Activated T-helper 2 cell treated with anti-CD3 and anti-CD28 coated beads, Interferon-gamma antibody, Interleukin-2, Interleukin-4, amounts not matched to agents 10 μg/mL and 5 μg/mL and 100 μg/mL, durations not matched to agents 14 hours and 24 hours and 36 hours (primary cell): ENCODE measurements around the gene PRKG1. TPM values are rescaled to one million over a fixed set of nuclear protein-coding genes. Genes with fewer than 3 reads are reported as not detected.

Experiments used
- DNase-seq: peaks from one replicate; pipeline ENCODE4 v3.0.0; 2021; ENCODE audit warnings: low spot score
- H3K27ac Mint-ChIP-seq: one replicate; pipeline ENCODE4 v1.8.0; 2021; ENCODE audit warnings: mixed read lengths
- H3K27me3 Mint-ChIP-seq: one replicate; pipeline ENCODE4 v1.8.0; 2021; ENCODE audit warnings: low read depth, mixed read lengths
- H3K36me3 Mint-ChIP-seq: one replicate; pipeline ENCODE4 v1.8.0; 2021; ENCODE audit warnings: low read depth, mixed read lengths
- H3K4me1 Mint-ChIP-seq: one replicate; pipeline ENCODE4 v1.8.0; 2021; ENCODE audit warnings: low read depth, mixed read lengths
- H3K4me3 Mint-ChIP-seq: one replicate; pipeline ENCODE4 v1.8.0; 2021; ENCODE audit warnings: low read depth, mild to moderate bottlenecking, moderate library complexity, mixed read lengths
- H3K9me3 Mint-ChIP-seq: one replicate; pipeline ENCODE4 v1.8.0; 2021; ENCODE audit warnings: mixed read lengths
- intact Hi-C: fragments of 100-400 bp; cut with micrococcal nuclease; formaldehyde crosslinking; loops from one replicate; pipeline ENCODE4 v1.15.1; 2023
- total RNA-seq: library from RNA; stranded (reverse); gene quantifications from 2 replicates; pipeline ENCODE4 v1.2.3, GENCODE V29; 2022

Gene PRKG1
- total RNA-seq, 1 donor from 2014 or later = not detected

DNA sequence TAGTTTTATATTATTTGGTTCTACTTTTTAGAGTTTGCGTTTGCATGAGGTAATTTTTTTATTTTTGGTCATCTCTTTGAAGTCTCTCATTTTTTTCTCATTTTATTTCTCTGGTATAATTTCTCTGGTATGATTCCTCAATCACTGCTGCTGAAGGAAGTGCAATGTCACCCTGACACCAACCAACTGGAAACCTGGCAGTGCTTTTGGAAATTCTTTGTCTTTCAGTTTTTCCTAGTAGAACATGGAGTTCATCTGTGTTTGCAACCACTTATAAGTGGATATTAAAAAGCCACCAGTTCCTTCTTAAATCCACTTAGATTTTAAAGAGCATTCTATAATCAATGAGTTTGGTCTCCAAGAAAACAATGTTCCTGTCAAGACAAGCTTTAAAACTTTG lies 291.8 kb downstream of the PRKG1 start:
- Mint-ChIP-seq H3K4me3 (no peak overlapping the region), H3K9me3 (no peaks in the 10 kb centered on the region), H3K36me3 (no peaks in the 10 kb centered on the region), H3K27me3 (no peaks in the 10 kb centered on the region), H3K27ac (no peak overlapping the region), H3K4me1 (no peaks in the 10 kb centered on the region)
- intact Hi-C loops = no loop called here
- DNase-seq = no peak

GRCh38 chr10:51367127-51367526 lies 292.8 kb downstream of the PRKG1 start:
- Mint-ChIP-seq H3K9me3 (no peaks in the 10 kb centered on the region), H3K4me1 (no peaks in the 10 kb centered on the region), H3K27ac (no peak overlapping the region), H3K36me3 (no peaks in the 10 kb centered on the region), H3K27me3 (no peaks in the 10 kb centered on the region), H3K4me3 (no peak overlapping the region)
- no peak for DNase-seq
- intact Hi-C loops = no loop called here

DNA sequence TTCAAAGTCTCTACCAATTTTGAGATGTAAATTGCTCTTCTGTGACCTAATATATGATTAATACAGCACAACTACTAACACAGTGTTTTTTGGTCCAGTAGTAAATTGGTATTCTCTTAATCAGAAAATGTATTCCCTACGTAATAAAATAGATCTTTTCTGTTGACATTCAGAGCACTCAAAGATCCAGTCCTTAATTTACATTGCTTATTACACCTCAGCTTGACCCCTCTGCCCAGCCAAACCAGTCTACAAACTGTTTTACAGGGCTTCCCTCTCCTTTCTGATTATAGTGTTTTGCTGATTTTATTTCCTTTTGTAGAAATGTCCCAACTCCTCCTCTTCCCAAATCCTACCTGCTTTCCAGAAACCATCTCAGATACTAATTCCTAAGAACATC lies 293.4 kb downstream of the PRKG1 start:
- no peak overlapping the region for H3K27ac Mint-ChIP-seq
- H3K27me3 Mint-ChIP-seq = no peaks in the 10 kb centered on the region
- no peak overlapping the region for H3K4me3 Mint-ChIP-seq
- no peaks in the 10 kb centered on the region for H3K36me3 Mint-ChIP-seq
- intact Hi-C loops = no loop called here
- no peak for DNase-seq
- no peaks in the 10 kb centered on the region for H3K9me3 Mint-ChIP-seq
- H3K4me1 Mint-ChIP-seq = no peaks in the 10 kb centered on the region

- Mint-ChIP-seq H3K36me3 (no peaks in the 10 kb centered on the region), H3K9me3 (no peaks in the 10 kb centered on the region), H3K27ac (no peak overlapping the region), H3K4me3 (no peak overlapping the region), H3K4me1 (no peaks in the 10 kb centered on the region), H3K27me3 (no peaks in the 10 kb centered on the region)
- intact Hi-C loops = no loop called here
- DNase-seq = no peak
Observed at GRCh38 chr10:51368943-51369342, 294.7 kb downstream of the PRKG1 start.

DNA sequence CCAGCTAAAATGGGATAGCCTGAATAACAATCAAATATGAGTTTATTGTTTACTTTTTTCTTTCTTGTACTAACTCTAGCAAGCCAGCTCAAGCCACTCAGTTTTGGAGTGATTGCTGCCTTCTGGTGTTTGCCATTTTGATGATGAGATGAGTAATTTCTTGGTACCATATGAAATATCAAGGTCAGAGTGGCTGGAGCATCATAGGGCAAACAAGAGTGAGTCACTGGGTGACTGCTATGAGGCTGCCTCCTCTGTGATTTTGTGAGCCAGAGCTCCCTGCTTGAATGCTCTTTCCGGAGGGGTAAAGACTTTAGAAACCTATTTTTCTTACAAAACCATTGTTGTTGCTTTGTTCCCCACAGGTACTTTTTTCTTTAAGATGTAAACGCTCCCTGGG lies 295.6 kb downstream of the PRKG1 start:
- intact Hi-C loops = no loop called here
- H3K4me1 Mint-ChIP-seq = no peaks in the 10 kb centered on the region
- no peak overlapping the region for H3K27ac Mint-ChIP-seq
- H3K9me3 Mint-ChIP-seq = no peaks in the 10 kb centered on the region
- no peaks in the 10 kb centered on the region for H3K36me3 Mint-ChIP-seq
- DNase-seq = no peak
- H3K4me3 Mint-ChIP-seq = no peak overlapping the region
- no peaks in the 10 kb centered on the region for H3K27me3 Mint-ChIP-seq

- Mint-ChIP-seq H3K9me3 (no peaks in the 10 kb centered on the region), H3K27me3 (no peaks in the 10 kb centered on the region), H3K4me3 (no peak overlapping the region), H3K4me1 (no peaks in the 10 kb centered on the region), H3K27ac (no peak overlapping the region), H3K36me3 (no peaks in the 10 kb centered on the region)
- intact Hi-C loops = no loop called here
- DNase-seq = no peak
Observed at GRCh38 chr10:51371743-51372142, 297.5 kb downstream of the PRKG1 start.

- no peaks in the 10 kb centered on the region for H3K27me3 Mint-ChIP-seq
- intact Hi-C loops = no loop called here
- no peaks in the 10 kb centered on the region for H3K9me3 Mint-ChIP-seq
- DNase-seq = no peak
- no peak overlapping the region for H3K27ac Mint-ChIP-seq
- H3K4me1 Mint-ChIP-seq = no peaks in the 10 kb centered on the region
- H3K36me3 Mint-ChIP-seq = no peaks in the 10 kb centered on the region
- H3K4me3 Mint-ChIP-seq = no peak overlapping the region
Observed at GRCh38 chr10:51375790-51376189, 301.5 kb downstream of the PRKG1 start.

- no peaks in the 10 kb centered on the region for H3K27me3 Mint-ChIP-seq
- H3K36me3 Mint-ChIP-seq = no peaks in the 10 kb centered on the region
- H3K4me1 Mint-ChIP-seq = no peaks in the 10 kb centered on the region
- intact Hi-C loops = no loop called here
- H3K27ac Mint-ChIP-seq = no peak overlapping the region
- no peaks in the 10 kb centered on the region for H3K9me3 Mint-ChIP-seq
- no peak for DNase-seq
- no peak overlapping the region for H3K4me3 Mint-ChIP-seq
Observed at GRCh38 chr10:51377070-51377931, 303.0 kb downstream of the PRKG1 start.

- Mint-ChIP-seq H3K9me3 (no peaks in the 10 kb centered on the region), H3K27me3 (no peaks in the 10 kb centered on the region), H3K4me3 (no peak overlapping the region), H3K4me1 (no peaks in the 10 kb centered on the region), H3K27ac (no peak overlapping the region), H3K36me3 (no peaks in the 10 kb centered on the region)
- no peak for DNase-seq
- intact Hi-C loops = no loop called here
Observed at GRCh38 chr10:51377932-51378599, 303.8 kb downstream of the PRKG1 start.

DNA sequence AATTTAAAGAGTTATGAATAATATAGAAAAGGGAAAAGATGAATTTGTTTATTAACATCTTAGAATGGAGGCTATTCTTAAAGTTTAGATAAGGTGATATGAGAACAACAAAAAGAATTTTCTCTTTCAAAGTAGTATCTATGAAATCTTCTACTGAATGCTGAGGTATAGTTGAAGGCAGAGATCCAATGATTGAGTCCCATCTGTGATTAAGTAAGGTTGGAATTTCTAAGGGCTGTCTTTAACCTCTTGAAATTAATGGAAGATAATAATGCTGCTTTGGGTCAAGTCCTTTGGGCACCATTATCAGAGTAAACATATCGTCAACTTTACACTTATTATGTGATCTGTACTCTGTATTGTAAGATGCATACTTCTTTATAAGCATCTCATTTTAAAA lies 307.9 kb downstream of the PRKG1 start:
- no peaks in the 10 kb centered on the region for H3K9me3 Mint-ChIP-seq
- no peak overlapping the region for H3K4me3 Mint-ChIP-seq
- no peak for DNase-seq
- H3K27ac Mint-ChIP-seq = no peak overlapping the region
- H3K4me1 Mint-ChIP-seq = no peaks in the 10 kb centered on the region
- no peaks in the 10 kb centered on the region for H3K27me3 Mint-ChIP-seq
- H3K36me3 Mint-ChIP-seq = no peaks in the 10 kb centered on the region
- intact Hi-C loops = no loop called here

DNA sequence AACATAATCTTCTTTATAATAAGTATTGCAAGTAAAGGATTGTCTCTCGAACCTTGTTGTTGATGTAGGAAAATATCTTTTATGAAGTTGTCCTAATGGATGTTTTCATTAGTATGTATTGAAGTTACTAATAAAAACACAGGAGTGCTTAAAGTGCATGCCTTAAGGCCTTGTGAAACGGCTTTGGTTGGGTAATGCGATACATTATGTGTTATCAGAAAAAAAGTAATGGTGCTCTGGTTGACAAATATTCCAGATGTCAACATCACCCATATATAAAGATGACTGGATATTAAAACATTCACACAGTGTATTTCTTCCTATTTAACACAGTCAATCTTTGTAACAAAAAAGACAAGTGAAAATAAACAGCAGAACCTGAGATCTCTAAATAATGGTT lies 310.7 kb downstream of the PRKG1 start:
- H3K36me3 Mint-ChIP-seq = no peaks in the 10 kb centered on the region
- intact Hi-C loops = no loop called here

DNA sequence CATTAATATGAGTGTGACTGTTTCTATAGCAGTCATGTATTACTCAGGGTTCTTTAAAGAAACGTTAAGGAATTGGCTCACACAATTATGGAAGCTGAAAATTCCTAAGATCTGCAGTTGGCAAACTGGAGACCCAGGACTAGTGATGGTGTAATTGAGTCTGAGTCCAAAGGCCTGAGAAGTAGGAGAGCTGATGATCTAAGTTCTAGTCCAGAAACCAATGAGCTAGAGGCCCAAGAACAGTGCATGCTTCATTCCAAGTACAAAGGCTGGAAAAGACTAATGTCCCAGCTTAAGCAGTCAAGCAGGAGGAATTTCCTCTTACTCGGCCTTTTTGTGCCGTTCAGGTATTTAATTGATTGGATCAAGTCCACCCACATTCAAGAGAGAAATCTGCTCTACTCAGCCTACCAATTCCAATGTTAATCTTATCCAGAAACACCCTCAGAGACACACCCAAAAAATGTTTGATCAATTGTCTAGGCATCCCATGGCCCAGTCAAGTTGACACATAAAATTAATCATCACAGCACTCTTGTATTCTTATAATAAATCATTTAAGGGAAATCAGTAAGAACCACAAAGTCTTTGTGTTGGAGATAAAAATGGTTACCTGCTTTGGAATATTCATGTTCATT lies 312.1 kb downstream of the PRKG1 start:
- intact Hi-C loops = no loop called here
- Mint-ChIP-seq H3K27me3 (no peaks in the 10 kb centered on the region), H3K27ac (no peak overlapping the region), H3K9me3 (no peaks in the 10 kb centered on the region), H3K36me3 (no peaks in the 10 kb centered on the region), H3K4me3 (no peak overlapping the region), H3K4me1 (no peaks in the 10 kb centered on the region)
- no peak for DNase-seq

More for the DNA sequence above, 310.7 kb downstream of the PRKG1 start:
- no peak overlapping the region for H3K27ac Mint-ChIP-seq
- no peak overlapping the region for H3K4me3 Mint-ChIP-seq
- no peak for DNase-seq
- no peaks in the 10 kb centered on the region for H3K27me3 Mint-ChIP-seq
- no peaks in the 10 kb centered on the region for H3K9me3 Mint-ChIP-seq
- no peaks in the 10 kb centered on the region for H3K4me1 Mint-ChIP-seq
